NCI-H2196 treated with DMSO at 0.1 percent for 48 hours (cell line): ENCODE results near the gene VPS50.
A peak's percentile ranks its signal among the peaks of the same experiment; 100 is the strongest.
"Not testable (repeated sequence)": the region's sequence is repeated elsewhere in the genome, so short reads cannot be mapped to it uniquely, and the experiment has no call there.

Experiments
- DNase-seq: peaks from one replicate; lab custom pipeline; 2025; ENCODE audit not compliant: unreplicated experiment; lab: John Stamatoyannopoulos, UW

VPS50 gene

DNA sequence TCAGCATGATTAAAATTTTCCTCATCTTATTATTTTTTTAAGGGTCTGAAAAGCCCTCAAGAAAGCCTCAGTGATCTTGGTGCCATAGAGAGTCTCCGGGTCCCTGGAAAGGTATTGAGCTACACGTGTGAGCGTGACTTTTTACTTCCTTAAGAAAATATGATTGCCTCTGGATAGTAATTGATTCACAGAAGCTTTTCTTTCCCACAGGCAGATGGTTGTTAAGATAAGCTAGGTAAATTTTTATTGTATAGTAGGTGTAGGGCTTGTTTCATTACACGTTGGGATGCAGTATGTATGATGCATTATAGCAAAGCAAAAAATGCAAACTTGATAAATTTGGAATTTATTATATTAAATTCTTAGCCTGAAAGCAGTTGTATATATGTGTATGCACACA lies 7.7 kb downstream of the VPS50 start:
- no peak for DNase-seq

GRCh38 chr7:93242106-93242505 lies 9.9 kb downstream of the VPS50 start:
- DNase-seq: no peak

DNA sequence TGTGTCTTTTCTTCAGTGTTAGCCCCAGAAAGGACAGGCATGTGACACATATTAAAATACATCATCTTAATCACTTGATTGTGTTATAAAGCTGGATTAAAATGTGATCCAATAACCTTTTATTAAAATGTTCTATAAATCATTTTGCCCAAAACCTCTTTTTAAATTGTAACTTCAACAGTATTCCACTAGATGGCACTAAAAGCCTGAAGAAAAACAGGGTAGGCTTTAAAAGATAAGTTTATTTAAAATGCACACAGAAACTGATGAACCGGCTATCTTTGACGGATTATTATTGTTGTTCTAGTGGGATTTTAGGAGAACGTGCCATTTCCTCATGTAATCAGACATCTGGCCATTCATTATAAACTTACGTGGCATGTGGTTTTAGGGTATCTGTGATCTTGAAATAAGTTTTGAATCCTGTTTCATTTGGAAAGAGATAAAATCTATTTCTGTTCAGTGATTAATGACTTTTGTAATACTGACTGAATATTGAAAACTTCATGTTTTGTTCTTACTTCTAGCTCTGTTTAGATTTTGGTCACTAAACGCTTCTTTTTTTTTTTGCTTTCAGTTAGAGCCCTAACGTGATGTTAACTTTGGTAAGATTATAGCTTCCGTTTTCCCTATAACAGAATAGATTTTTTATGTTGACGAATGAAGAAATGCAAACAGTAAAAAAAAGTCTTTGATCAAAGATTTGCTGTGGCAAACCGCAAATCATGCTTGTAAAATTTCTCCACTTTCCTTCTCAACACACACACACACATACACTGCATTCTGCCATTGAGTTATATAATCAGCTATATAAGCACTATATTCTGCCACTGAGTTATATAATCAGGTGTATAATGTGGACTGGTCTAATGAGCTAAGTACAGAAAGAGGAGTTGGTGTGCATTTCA lies 13.6 kb downstream of the VPS50 start:
- peak; percentile 25 for DNase-seq

- no peak for DNase-seq
Observed at GRCh38 chr7:93249491-93250148, 17.5 kb downstream of the VPS50 start.

DNA sequence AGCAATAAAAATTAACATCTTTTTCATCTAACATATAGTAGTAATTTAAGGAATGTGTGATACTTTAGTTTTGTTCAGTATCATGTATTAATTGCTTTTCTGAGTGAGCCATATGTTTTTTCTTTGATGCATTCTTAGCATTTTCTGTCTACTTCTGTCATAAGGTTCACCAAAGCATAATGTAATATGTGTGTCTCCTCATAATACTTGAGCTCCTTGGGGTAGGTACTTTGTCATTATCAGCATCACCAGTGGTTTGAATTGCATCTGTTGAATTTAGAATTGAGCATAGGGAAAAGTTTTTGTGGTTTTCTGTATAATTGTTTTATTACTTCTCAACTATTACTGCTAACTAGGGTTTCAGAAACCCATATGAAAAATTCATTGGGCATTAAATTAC lies 26.5 kb downstream of the VPS50 start:
- no peak for DNase-seq

GRCh38 chr7:93262535-93262934 lies 30.4 kb downstream of the VPS50 start:
- DNase-seq: no peak

GRCh38 chr7:93265220-93265619 lies 33.1 kb downstream of the VPS50 start:
- no peak for DNase-seq

DNA sequence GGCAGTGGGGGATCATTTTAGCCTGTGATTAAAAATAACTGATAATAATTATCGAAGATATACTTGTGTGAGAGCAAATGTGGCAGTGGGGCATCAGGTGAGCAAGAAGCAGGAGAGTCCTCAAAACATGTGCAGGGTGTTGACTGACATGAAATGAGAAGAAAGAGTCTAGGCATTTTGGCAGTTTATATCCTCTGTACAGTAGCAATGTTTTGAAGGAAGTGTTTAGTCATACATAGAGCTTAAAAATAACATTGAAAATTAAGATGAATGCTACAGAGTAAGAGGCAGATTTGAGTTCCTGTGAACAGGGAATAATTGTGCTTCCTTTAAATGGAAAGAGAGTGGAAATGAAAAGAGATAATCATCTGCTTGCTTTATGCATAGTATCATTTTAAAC lies 47.4 kb downstream of the VPS50 start:
- no peak for DNase-seq

DNA sequence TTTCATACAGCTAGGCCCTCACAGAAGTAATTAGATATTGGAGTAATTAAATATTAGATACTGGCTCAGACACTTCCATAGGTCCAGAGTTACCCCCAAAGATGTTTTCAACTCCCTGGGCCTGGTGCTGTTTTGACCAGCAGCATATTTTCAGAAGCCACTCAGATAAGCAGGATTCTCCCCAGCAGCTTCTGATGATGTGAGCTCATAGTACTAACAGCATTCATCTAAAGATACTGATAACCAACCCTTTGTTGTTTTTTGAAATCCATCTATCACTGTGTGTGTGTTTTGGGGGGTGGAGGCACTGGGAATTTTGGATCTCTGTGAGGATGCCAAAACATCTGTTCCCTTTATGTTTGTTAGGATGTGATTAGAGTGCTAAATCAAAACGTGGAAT lies 52.7 kb downstream of the VPS50 start:
- no peak for DNase-seq

DNA sequence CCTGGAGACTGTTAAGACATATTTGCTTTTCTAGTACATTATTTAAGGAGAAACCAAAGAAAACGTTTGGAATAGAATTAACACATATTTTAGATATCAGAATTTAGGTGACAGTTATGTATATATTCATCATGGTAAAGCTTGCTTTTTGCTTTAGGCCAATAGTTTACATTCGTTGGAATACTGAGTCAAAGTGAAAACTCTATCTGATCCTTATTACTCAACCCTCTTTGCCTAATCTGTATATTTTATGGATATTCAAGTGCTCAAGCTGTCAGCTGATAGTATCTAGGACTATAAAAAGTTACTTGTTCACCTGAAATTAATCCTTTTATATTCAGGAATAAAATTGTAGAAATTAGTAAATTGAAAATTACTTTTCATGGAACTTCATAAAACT lies 61.1 kb downstream of the VPS50 start:
- DNase-seq: no peak

GRCh38 chr7:93298206-93298605 lies 66.0 kb downstream of the VPS50 start:
- no peak for DNase-seq

DNA sequence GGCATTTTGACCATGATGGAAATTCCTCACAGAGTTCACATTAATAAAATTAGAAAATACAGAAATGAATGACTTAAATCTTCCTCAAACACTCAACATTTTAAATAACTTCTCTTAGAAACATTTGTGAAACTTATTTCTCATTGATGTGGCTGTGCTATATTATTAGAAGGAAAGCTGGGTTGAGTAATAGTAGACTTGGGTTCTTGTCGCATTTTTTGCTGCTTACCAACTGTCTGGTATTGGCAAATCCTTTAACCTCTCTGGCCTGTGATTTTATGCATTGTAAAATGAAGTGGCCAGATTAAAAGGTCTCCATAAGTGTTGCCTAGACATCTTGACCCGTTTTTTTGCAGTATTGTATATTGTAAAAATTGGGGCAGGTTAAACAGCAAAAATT lies 66.5 kb downstream of the VPS50 start:
- no peak for DNase-seq

DNA sequence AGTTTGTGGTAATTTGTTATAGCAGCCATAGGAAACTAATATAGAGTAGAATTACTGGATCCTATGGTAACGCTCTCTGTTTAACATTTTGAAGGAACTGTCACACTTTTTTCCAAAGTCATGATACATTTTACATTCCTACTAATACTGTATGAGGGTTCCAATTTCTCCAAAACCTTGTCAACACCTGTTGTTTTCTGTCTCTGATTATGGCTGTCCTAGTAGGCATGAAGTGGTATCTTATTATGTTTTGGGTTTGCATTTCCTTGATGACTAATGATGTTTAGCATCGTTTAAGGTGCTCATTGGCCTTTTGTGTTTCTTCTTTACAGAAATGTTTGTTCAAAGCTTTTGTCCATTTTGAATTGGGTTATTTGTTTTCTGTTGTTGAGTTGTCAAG lies 69.6 kb downstream of the VPS50 start:
- no peak for DNase-seq

DNA sequence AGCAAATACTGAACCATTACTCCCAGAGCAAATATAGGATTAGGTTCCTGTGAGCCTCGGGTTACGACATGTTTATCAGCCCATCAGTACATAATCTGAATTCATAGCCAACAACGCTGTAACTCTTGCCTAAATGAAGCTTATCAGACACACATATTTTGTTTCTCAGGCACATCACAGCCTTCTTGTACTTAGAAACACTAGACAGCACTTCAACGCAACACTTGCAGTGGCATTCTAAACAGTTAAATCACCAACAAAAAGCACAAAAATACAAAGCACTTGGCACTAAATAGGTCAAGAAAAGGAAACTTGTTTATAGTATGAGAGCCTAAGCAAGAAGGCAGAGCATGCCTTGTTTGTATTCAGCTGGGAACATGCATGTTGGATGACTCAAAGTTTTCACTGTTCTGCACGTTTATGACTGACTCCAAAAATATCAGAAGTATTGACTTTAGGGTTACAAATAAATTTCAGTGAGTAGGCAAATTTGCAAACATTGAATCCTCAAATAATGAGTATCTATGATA lies 75.0 kb downstream of the VPS50 start:
- no peak for DNase-seq

- DNase-seq: no peak
Observed at GRCh38 chr7:93307943-93308342, 75.8 kb downstream of the VPS50 start.

- DNase-seq: no peak
Observed at GRCh38 chr7:93310346-93310745, 78.2 kb downstream of the VPS50 start.

- no peak for DNase-seq
Observed at GRCh38 chr7:93314449-93314848, 82.3 kb downstream of the VPS50 start.

DNA sequence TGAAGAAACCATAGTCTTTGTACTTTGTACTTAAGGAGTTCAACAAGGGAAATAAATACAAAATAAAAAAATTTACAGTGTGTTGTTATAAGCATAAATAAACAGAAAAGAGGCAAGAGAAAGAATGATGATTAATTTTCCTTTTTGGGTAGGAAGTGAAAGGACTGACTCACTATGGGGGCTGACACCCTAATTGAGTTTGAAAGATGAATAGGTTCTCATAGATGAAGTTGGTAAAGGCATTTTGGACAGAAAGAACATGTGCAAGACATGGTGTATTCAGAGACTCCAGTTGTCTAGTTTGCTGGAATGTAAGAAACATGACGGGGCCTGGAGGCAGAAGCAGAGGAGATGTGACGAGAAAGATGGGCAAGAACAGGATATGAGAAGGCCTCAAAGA lies 83.7 kb downstream of the VPS50 start:
- no peak for DNase-seq

GRCh38 chr7:93316730-93317129 lies 84.6 kb downstream of the VPS50 start:
- DNase-seq: no peak

DNA sequence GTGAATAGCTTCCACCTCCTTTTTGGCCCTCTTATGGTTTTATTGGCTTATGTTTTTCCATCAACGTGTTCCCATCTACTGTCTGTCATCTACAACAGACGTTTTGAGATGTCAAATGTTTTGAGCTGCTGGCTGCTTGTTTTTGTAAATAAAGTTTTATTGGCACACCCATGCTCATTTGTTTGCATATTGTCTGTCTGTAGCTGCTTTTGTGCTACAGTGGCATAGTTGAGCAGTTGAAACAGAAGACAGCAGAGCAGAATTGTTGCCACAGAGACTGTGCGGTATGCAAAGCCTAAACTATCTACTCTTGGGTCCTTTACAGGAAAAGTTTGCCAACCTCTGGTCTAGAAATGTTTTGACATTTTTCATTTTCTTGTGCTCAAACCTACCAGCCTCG lies 88.7 kb downstream of the VPS50 start:
- DNase-seq: no peak

DNA sequence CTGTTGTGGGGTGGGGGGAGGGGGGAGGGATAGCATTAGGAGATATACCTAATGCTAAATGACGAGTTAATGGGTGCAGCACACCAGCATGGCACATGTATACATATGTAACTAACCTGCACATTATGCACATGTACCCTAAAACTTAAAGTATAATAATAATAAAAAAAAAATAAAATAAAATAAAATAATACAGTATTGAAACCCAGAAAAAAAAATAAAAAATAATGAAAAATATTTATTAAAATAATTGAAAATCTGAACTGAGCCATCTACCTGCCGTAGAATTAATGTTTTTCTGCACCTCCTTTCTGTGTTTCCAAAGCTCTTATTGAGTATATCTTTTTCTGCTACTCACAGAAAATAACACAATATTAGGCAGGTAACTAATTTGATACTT lies 94.1 kb downstream of the VPS50 start:
- not testable (repeated sequence) for DNase-seq

DNA sequence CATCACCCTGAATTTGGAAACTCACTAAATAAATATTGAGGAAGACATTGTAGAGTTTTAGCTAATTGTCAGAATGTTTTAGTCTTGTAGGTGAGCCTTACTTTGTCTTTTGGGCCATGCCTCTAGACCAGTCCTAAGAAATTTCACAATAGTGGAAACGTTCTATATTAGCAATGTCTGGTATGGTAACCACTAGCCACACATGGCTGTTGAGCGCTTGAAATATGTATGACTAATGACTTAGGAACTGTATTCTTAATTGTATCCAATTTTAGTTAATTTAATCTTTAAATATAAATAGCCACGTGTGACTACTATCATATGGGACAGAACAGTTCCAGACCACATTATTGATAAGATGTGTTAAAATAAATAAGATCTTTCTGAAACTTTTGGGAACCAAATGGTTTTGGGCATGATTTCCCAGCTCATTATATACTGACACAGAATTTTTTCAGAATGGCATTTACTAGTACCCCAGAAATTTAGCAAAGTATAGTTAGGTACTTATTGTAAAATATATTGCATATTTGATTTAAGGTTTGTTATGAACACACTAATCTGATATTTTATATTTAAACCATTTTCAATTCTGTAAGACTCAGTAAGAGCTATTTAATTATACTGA lies 95.0 kb downstream of the VPS50 start:
- no peak for DNase-seq
